ENCODE data around the gene MLYCD.

DNA sequence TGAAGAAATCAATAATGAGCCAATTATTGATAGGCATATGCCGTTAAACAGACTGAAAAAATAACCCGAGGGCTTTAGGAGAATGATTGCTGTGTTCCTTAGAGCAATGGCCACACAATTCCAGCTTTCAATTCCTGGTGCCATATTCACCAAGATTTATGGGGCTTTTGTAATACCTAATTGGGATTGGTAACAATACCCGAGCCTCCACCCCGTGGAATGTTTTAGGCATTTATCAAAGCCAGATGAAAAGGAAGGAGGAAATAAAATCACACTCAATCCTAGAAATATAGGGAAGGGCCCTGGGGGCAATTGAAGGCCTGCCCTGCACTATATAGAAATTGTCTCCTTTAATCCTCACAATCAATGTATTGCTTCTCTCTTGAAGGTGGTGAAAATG, 42.1 kb upstream of the MLYCD start:
- TF ChIP-seq, protein P1, sequence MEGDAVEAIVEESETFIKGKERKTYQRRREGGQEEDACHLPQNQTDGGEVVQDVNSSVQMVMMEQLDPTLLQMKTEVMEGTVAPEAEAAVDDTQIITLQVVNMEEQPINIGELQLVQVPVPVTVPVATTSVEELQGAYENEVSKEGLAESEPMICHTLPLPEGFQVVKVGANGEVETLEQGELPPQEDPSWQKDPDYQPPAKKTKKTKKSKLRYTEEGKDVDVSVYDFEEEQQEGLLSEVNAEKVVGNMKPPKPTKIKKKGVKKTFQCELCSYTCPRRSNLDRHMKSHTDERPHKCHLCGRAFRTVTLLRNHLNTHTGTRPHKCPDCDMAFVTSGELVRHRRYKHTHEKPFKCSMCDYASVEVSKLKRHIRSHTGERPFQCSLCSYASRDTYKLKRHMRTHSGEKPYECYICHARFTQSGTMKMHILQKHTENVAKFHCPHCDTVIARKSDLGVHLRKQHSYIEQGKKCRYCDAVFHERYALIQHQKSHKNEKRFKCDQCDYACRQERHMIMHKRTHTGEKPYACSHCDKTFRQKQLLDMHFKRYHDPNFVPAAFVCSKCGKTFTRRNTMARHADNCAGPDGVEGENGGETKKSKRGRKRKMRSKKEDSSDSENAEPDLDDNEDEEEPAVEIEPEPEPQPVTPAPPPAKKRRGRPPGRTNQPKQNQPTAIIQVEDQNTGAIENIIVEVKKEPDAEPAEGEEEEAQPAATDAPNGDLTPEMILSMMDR (IDR thresholded peaks at IDR 0.05; ENCODE audit: poor library complexity, severe bottlenecking), result no peak
- TF ChIP-seq POLR2AphosphoS5 (IDR thresholded peaks at IDR 0.05) (no peak), MXI1 (conservative IDR thresholded peaks at IDR 0.05; ENCODE audit: poor library complexity, severe bottlenecking) (no peak), EP300 (conservative IDR thresholded peaks at IDR 0.05; ENCODE audit: poor library complexity, severe bottlenecking) (no peak), EZH2 (IDR thresholded peaks at IDR 0.05; ENCODE audit: borderline replicate concordance, insufficient read depth, low read length, poor library complexity, severe bottlenecking) (no peak), SMC3 (conservative IDR thresholded peaks at IDR 0.05; ENCODE audit: poor library complexity) (no peak)
- TF ChIP-seq, protein P2, sequence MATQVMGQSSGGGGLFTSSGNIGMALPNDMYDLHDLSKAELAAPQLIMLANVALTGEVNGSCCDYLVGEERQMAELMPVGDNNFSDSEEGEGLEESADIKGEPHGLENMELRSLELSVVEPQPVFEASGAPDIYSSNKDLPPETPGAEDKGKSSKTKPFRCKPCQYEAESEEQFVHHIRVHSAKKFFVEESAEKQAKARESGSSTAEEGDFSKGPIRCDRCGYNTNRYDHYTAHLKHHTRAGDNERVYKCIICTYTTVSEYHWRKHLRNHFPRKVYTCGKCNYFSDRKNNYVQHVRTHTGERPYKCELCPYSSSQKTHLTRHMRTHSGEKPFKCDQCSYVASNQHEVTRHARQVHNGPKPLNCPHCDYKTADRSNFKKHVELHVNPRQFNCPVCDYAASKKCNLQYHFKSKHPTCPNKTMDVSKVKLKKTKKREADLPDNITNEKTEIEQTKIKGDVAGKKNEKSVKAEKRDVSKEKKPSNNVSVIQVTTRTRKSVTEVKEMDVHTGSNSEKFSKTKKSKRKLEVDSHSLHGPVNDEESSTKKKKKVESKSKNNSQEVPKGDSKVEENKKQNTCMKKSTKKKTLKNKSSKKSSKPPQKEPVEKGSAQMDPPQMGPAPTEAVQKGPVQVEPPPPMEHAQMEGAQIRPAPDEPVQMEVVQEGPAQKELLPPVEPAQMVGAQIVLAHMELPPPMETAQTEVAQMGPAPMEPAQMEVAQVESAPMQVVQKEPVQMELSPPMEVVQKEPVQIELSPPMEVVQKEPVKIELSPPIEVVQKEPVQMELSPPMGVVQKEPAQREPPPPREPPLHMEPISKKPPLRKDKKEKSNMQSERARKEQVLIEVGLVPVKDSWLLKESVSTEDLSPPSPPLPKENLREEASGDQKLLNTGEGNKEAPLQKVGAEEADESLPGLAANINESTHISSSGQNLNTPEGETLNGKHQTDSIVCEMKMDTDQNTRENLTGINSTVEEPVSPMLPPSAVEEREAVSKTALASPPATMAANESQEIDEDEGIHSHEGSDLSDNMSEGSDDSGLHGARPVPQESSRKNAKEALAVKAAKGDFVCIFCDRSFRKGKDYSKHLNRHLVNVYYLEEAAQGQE (IDR thresholded peaks at IDR 0.05; ENCODE audit: borderline replicate concordance), result no peak

Measured in neural cell (in vitro differentiated cells).